Thymus (tissue), 11 donors: ENCODE data around the gene THSD4. TPM values are rescaled to one million over a fixed set of nuclear protein-coding genes. Genes with fewer than 3 reads are reported as not detected.

Source experiments
- DNase-seq, 9 donors: peaks; one replicate each; pipeline ENCODE4 v3.0.0-alpha.2; 2013; ENCODE audit warnings: low spot score in 9 of 9, low read depth in 6 of 9, missing footprints in 1 of 9
- H3K27ac ChIP-seq, 2 donors: one replicate each; pipeline ENCODE4 v1.5.1; 2013; ENCODE audit warnings: control low read depth in 1 of 2, low read depth in 1 of 2, low read length in 1 of 2, mild to moderate bottlenecking in 1 of 2, moderate library complexity in 1 of 2
- H3K27me3 ChIP-seq, 2 donors: one replicate each; pipeline ENCODE4 v1.5.1; 2013; ENCODE audit warnings: low read length in 1 of 2; ENCODE audit not compliant: control insufficient read depth in 2 of 2, insufficient read depth in 1 of 2
- H3K36me3 ChIP-seq, 2 donors: one replicate each; pipeline ENCODE4 v1.5.1; 2013; ENCODE audit warnings: low read length in 1 of 2, mild to moderate bottlenecking in 1 of 2, moderate library complexity in 1 of 2; ENCODE audit not compliant: control insufficient read depth in 2 of 2, insufficient read depth in 2 of 2
- H3K4me1 ChIP-seq, 2 donors: one replicate each; pipeline ENCODE4 v1.5.1; 2013; ENCODE audit warnings: low read length in 2 of 2; ENCODE audit not compliant: control insufficient read depth in 2 of 2, insufficient read depth in 2 of 2
- H3K4me3 ChIP-seq, 2 donors: one replicate each; pipeline ENCODE4 v1.5.1; 2013; ENCODE audit warnings: low read length in 2 of 2, control low read depth in 1 of 2, mild to moderate bottlenecking in 1 of 2
- H3K9me3 ChIP-seq, 2 donors: one replicate each; pipeline ENCODE4 v1.5.1; 2013; ENCODE audit warnings: low read length in 1 of 2, mild to moderate bottlenecking in 1 of 2; ENCODE audit not compliant: control insufficient read depth in 2 of 2, insufficient read depth in 1 of 2
- WGBS: extraction: QIAGEN DNeasy Blood & Tissue Kit; methylation state at CpG from one replicate; pipeline ENCODE4 v1.1.7; 2013; 5-methylcytosine and 5-hydroxymethylcytosine counted together
- polyA plus RNA-seq: library from polyadenylated mRNA; stranded (reverse); fragments of 200-250 nt; gene quantifications from one replicate; pipeline ENCODE4 v1.2.3, GENCODE V29; 2013
- total RNA-seq: library from RNA; stranded (reverse); fragments of 120-200 nt; gene quantifications from one replicate; pipeline ENCODE4 v1.2.4, GENCODE V29; 2013
- donor health status: healthy.

Gene THSD4
- total and polyA plus RNA-seq, 2 donors, result 1.7 to 2.2 TPM

DNA sequence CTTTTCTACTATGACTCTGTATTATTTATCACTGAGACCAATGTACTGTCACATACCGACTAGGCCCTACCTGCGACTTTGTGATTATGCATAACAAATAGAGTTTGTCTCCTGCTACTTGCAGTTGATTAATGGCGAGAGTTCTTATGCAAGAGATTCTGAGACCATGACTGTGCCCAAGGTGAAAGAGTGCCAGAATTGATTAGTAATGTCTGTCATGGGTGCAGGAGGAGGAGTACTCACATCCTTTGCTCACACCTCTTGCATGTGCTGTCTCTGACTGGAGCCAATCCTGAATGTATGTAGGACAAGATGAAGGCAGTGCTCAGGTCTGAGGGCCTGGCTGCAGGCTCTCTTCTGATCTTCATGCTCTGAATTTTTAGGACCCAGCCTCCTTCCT lies 260.7 kb downstream of the THSD4 start:
- Histone ChIP-seq H3K27me3 (no peaks in the 10 kb centered on the region), H3K4me1 (no peaks in the 10 kb centered on the region), H3K9me3 (no peaks in the 10 kb centered on the region), H3K4me3 (no peak overlapping the region), H3K27ac (no peak overlapping the region), H3K36me3 (no peaks in the 10 kb centered on the region)
- 96% methylated on average over 3 of the region's 3 CpGs for WGBS
- DNase-seq, result no peak

DNA sequence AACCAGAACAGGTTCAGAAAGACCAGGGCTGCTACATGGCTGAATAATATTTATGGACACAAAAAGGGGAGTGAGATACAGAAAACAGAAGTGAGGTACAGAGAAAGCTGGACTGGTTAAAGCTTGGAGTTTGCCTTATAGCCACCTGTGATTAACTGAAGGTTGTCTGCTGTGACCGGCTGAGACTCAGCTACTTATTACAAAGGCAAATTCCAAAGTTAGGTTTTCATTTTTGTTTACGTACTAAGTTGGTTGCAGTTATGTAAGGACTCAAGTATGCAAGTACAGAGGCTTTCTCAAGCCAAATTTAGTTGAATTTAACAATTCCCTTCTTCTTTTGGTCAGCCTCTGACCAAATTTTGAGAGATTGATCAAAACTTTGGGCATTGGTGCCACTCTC lies 264.6 kb downstream of the THSD4 start:
- no peak for DNase-seq
- H3K9me3 ChIP-seq, result no peaks in the 10 kb centered on the region
- H3K27ac ChIP-seq, result no peak overlapping the region
- H3K4me3 ChIP-seq, result no peak overlapping the region
- WGBS, result 96% methylated on average over 2 of the region's 2 CpGs
- no peaks in the 10 kb centered on the region for H3K4me1 ChIP-seq
- no peaks in the 10 kb centered on the region for H3K36me3 ChIP-seq
- H3K27me3 ChIP-seq, result no peaks in the 10 kb centered on the region

DNA sequence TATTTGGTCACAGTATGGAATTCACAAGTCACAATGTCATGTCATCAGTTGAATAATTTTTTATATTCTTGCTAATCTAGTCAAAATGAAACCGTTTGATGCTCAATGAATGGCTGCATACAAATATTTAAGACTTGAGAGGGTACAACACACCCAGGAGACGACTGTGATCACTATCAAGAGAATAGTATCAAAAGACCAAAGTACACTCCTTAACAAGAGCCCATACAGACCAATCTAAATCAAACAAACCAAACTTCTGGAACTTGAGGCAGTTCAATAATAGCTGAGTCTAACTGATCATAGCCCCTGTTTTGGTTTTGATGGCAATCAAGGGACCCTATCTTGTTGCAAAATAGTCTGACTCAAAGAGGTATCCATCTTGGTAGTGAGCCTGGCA lies 265.1 kb downstream of the THSD4 start:
- Histone ChIP-seq H3K4me1 (no peaks in the 10 kb centered on the region), H3K9me3 (no peaks in the 10 kb centered on the region), H3K36me3 (no peaks in the 10 kb centered on the region), H3K27ac (no peak overlapping the region), H3K4me3 (no peak overlapping the region), H3K27me3 (no peaks in the 10 kb centered on the region)
- DNase-seq, result no peak
- WGBS, result 80% methylated on average over 2 of the region's 2 CpGs

DNA sequence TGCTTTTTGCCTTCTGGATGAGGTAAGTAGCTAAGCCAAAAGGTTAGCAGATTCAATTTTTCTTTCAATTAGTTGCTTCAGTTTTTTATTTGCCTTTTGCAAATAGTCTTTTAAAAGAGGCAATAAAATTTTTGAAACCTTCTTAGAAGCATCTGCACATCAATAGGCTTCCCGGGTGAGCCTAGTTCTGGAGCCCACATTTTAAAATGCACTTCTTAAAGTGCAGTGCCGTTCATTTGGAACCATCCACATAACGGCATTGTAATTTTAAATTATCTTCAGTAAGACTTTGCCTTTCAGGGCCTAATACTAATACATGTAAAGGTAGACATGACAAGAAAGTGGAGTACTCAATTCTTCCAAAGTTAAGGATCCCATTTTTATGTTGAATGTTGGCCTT lies 269.2 kb downstream of the THSD4 start:
- Histone ChIP-seq H3K36me3 (no peaks in the 10 kb centered on the region), H3K4me3 (no peak overlapping the region), H3K9me3 (no peaks in the 10 kb centered on the region), H3K27ac (no peak overlapping the region), H3K27me3 (peaks cover 0 to 3% of the 10 kb centered on the region in 2 donors), H3K4me1 (no peaks in the 10 kb centered on the region)
- DNase-seq, result no peak
- WGBS, result 95% methylated on average over 3 of the region's 3 CpGs

DNA sequence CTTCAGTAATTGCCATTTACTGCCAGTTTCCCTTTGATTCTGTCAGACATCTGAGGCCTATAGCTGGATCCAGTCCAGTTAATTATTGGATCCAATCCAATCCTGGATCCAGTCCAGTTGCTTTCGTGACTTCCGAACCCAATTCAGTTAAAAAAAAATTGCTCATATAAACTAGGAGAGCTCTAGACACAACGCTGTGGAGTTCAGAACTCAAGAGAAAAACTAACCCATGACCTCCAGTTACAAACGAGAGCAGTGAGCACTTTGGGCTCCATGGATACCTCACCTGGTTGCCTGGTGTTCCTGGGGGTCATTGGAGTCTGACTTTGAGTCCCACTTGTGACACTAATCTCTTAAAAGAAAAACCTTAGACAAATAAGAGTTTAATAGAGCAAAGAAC lies 269.8 kb downstream of the THSD4 start:
- WGBS, result 92% methylated on average over 4 of the region's 4 CpGs
- H3K9me3 ChIP-seq, result no peaks in the 10 kb centered on the region
- no peak overlapping the region for H3K4me3 ChIP-seq
- H3K4me1 ChIP-seq, result no peaks in the 10 kb centered on the region
- no peak overlapping the region for H3K27ac ChIP-seq
- DNase-seq, result no peak
- peaks cover 0 to 3% of the 10 kb centered on the region in 2 donors for H3K27me3 ChIP-seq
- no peaks in the 10 kb centered on the region for H3K36me3 ChIP-seq

DNA sequence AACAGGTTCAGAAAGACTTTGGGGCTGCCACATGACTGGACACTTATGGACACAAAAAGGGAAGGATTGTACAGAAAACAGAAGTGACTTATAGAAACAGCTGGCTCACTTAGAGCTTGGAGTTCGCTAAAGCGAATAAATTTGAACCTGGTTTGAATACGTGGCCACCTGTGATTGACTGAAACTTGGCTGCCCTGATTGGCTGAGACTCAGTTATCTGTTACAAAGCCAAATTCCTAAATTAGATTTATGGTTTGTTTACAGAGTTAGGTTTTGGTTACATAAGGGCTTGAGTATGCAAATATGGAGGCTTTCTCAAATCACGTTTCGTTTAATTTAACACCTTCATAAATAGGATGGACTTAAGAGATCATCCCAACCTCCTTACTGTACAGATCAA lies 270.2 kb downstream of the THSD4 start:
- Histone ChIP-seq H3K36me3 (no peaks in the 10 kb centered on the region), H3K27me3 (peaks cover 0 to 3% of the 10 kb centered on the region in 2 donors), H3K27ac (no peak overlapping the region), H3K9me3 (no peaks in the 10 kb centered on the region), H3K4me1 (no peaks in the 10 kb centered on the region), H3K4me3 (no peak overlapping the region)
- WGBS, result 69% methylated on average over 4 of the region's 5 CpGs
- DNase-seq, result no peak

DNA sequence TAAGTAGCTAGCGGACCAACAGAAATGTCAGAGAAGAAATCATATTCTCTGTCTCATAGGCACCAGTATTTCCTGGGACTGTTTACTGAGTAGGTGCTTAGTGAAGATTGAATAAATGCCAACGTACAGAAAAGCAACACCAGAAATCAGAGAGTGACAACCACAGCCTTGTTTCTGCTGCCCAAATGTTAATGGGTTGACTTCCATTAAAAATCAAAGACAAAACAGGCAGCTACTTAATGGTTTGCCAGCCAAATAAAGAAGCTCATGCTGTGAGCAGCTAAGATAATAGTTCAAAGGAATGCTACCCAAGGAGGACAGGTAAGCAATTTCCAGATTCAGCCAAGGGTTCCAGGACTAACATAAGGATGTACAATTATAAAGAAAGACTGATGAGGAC lies 270.7 kb downstream of the THSD4 start:
- WGBS, result 67% methylated on average over 2 of the region's 2 CpGs
- no peak overlapping the region for H3K4me3 ChIP-seq
- H3K27ac ChIP-seq, result no peak overlapping the region
- peaks cover 0 to 3% of the 10 kb centered on the region in 2 donors for H3K27me3 ChIP-seq
- DNase-seq, result no peak
- H3K9me3 ChIP-seq, result no peaks in the 10 kb centered on the region
- no peaks in the 10 kb centered on the region for H3K4me1 ChIP-seq
- no peaks in the 10 kb centered on the region for H3K36me3 ChIP-seq

DNA sequence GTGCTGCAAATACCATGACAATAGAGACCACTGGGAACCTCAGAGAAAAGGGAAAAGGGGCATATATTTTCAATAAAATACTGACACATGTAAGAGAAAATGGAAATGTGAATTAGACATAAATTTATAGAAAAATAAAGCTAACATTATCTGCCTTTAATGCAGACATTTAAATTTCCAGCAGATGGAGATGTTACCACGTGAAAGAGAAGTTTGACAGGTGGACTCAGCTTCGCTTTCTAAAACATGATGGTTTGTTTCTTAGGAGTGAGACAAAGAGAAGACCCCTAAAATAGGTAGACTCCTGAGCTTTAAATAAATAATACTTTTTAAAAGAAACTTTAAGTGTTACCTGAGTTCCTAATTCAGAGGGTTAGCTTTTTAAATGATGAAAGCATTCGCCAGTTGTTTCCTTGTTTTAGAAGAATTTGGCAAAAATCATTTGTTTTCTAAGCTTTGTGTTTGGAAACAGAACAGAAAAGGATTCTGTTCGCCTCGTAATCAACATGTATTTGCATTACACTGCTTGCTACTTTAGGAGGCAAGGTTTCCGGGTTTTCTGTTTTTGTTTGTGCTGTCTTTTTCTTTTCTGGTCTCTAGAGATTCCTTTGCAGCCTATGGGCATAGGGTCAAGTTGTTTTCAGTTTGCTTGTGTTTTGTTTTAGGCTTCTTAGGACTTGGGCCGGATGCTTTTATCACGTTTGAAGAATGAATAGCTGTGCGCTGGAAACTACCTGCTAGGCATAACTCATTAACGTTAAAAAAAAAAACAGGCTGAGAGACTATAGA lies 271.4 kb downstream of the THSD4 start:
- WGBS, result 19% methylated on average over 10 of the region's 10 CpGs

DNA sequence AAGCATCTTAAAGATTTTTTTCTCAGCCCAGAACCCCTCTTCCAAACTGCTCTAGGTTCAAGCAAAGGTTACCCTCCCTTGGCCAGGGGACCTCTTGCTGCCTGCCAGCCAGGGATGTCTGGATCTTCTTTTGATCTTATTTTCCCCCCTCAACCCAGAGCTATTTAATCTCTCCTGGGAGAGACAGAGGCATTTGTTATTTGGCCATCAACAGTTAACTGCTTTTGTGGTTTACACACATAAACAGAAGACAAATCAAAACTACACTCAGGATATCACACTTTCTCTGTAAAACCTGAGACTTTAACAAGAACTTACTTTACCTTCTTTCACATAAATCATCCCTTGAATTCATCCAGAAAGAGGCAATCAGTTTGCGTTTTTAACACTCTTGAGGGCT lies 272.5 kb downstream of the THSD4 start:
- Histone ChIP-seq H3K9me3 (no peaks in the 10 kb centered on the region), H3K36me3 (no peaks in the 10 kb centered on the region), H3K4me1 (no peaks in the 10 kb centered on the region), H3K27ac (no peak overlapping the region), H3K27me3 (peaks cover 0 to 3% of the 10 kb centered on the region in 2 donors), H3K4me3 (no peak overlapping the region)
- 46% methylated on average over 1 of the region's 1 CpG for WGBS
- DNase-seq, result no peak

More for the DNA sequence above, 271.4 kb downstream of the THSD4 start:
- Histone ChIP-seq H3K4me3 (no peak overlapping the region), H3K27me3 (peaks cover 0 to 3% of the 10 kb centered on the region in 2 donors), H3K27ac (no peak overlapping the region), H3K4me1 (no peaks in the 10 kb centered on the region), H3K9me3 (no peaks in the 10 kb centered on the region), H3K36me3 (no peaks in the 10 kb centered on the region)
- DNase-seq, result no peak
